COLO829 (cell line): ENCODE data around the gene PRAC2.

Experiments
- DNase-seq: peaks from one replicate; pipeline ENCODE4 v3.0.0; 2012; ENCODE audit warnings: low spot score

The PRAC2 gene

DNA sequence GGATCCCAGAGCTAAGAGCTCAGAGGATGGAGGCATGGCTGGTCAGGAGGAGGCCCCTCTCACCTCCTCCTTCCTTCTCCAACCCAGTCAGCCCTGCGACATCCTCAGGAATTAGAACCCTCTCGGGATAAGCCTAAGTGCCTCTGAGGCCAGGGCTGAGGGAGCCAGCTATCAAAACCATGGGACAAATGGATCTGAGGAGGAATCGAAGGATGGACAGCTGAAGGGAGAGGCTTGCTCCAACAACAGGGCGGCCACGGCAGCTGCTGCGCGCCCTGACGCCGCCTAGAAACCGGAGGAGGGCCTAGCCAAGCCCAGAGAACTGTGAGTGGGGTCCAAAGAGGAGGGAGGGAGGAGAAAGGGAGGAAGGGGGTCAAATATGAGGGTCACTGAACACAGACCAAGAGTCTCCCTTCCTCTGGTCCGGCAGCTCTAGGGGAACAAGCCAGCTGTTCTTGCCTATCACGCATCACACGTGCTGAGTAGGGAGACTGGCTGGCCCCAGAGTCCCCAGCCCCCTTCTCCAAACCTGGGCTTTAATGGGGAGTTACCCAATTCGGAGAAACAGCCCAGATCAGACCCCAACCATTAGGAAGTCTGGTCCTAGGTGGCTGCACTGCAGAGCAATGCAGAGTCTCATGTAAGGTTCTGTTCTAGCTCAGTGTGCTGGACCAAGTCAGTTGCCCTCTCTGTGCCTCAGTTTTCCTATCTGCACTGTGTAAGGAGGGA is 11.5 kb downstream of the PRAC2 start:
- DNase-seq: no peak

DNA sequence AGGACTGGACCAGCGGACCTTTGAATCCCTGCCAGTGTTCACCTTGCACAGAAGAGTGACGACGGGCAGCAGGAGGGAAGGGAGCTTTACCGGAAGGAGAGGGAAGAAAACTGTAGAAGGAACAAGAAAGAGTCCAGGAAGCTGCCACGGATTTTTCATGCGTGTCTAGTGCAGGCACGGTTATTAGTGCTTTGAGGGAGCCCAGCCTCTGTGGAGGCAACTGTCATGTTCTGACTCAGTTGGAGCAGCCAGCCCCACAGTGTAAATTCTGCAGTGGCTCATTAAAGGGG is 12.0 kb downstream of the PRAC2 start:
- no peak for DNase-seq

DNA sequence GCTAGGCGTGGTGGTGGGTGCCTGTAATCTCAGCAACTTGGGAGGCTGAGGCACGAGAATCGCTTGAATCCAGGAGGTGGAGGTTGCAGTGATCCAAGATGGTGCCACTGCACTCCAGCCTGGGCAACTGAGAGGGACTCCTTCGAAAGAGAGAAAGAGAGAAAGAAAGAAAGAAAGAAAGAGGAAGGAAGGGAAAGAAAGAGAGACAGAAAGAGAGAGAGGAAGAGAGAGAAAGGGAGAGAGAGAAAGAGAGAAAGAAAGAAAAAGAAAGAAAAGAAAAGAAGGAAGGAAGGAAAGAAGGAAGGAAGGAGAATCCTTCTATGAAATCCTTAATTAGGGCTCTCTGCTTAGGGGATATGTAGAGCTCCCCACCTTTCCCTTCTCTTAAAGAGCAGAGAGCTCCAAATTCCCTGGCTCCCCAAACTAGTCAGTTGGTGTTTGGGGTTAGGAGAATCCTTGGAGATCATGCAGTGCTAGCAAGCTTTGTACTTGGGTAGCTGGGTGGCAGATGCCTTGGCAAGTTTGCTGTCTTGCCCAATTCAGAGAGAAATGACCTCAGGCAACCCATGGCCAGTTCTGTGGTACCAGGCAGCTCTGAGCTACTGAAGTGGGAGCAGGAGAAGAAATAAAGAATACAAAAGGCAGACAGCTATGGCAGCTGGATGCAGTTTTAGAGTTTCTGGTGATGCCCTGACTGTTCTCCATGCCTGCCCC is 14.5 kb downstream of the PRAC2 start:
- no peak for DNase-seq

DNA sequence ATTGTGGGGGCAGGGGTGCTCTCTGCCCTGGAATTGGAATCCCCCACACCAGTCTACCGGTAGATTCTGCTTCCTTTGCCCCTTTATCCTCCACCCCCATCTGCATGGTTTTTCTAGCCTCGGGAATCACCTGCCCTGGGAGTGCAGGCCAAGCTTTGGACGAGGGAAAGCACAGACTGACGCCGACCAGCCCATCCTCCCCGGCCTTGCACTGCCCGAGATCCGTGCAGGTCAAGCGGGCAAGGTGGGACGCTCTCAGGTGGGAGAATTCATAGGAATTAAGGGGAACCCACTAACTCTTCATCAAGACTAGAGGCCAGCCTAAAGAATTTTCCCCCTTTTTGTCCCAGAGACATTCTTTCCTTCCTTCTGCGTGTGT is 15.4 kb downstream of the PRAC2 start:
- no peak for DNase-seq

DNA sequence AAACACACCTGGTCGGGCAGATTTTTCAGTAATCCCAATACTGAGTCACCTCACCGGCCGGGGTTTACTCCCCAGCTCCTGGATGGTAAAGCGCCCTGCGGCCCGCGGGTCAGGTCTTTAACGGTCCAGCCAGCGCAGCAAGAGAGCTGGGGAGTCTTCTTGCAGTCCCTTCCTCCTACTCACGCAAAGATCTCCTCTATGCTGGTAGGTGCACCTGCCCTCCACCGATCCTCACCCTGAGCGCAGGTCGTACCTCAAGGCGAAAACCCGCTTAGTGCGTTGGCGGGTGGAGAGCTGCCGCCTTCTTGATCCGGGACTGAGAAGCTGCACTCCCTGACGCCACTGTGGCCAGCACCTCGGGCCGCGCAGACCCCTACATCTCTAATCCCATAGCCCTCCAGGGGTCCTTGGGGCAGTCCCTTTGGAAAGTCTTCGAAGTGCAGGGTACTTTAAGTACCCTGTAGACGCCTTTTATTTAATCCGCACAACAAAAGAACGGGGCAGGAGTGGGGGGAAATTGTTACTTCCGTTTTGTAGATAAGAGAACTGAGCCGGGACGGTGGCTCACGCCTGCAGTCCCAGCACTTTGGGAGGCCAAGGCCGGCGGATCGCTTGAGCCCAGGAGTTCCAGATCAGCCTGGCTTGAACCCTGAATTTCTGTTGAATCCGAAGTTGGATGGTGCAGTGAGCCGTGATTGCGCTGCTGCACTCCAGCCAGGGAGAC is 16.0 kb downstream of the PRAC2 start:
- DNase-seq: no peak

DNA sequence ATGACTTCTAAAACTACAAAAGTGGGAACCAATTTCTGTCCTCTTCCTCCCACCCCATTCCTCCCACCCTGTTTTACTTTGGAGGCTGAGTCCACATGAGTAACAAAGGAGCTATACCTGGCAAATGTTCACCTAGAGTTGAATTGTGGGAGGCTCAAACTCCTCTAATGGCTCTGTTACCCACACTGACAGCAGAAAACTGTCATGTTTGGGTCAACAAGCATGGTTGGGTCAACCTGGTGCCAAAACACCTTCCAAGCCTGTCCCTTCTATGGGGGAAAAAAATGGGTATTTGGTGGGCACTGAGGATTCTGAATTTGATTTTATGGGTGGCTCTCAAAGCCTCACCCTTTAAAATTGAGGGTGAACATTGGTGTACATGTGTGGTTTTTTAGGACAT is 17.6 kb downstream of the PRAC2 start:
- DNase-seq: no peak

DNA sequence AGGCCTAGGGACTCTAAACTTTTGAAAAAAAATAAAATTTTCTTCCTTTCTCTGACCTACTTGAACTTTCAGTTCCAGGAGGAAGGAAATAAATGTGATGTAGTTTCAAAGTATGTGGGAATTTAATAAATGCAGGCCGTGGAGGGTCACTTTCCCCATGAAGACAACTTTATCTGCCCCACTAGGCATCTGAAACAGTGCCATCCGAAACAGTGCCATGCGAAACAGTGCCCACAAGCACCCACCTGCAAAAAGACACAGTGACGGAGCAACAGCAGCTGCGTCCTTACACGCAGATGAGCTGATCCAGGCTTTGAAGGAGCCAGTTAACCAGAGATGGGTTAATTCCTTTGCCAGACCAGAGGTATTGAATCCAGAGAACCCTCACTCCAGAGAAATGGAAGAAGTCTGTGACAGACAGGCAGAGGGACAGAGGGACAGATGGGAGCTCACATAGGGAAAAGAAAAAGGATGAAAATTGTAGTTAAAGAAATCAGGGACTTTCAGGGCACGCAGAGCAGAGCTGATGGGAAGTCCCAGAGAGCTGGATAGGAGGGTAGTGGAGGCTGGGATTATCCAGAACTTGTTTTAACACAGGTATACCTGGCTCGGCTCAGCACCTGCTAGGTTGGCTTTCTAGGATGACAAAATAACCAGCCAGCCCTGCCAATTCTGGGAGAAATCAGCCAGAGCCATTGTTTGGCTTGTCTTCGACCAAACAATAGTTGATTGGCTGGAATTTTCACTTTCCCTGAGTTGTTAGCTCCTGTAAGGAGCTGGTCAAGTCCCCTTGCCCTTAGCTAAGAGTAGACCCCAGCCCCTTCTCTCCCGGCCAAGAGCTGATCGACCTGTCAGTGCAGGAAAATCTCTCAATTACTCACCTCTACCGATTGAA is 22.6 kb downstream of the PRAC2 start:
- no peak for DNase-seq

DNA sequence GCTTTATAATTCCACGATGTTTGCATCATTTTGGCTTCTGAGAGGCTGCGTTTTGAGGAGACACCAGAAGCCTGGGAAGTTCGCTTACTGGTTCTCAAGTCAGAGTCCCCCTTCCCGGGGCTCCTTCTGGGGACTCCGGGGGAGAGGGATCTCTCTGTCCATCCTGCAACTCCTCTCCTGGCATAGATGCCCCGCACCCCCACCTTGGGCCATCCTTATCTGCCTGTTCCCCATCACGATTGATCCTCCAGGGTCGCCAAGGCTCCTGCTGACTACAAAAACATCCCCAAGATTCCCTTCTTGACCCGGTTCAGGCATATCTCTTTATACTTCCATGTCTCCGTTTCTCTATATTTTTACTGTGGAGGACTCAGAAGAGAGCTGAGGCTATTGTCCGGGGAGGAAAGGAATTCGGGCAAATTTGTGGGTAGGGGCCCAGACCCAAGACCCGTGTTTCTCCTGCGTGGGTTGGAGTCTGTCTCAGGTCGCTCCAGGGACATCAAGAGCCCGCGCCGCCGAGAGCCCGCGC is 24.0 kb downstream of the PRAC2 start:
- no peak for DNase-seq

DNA sequence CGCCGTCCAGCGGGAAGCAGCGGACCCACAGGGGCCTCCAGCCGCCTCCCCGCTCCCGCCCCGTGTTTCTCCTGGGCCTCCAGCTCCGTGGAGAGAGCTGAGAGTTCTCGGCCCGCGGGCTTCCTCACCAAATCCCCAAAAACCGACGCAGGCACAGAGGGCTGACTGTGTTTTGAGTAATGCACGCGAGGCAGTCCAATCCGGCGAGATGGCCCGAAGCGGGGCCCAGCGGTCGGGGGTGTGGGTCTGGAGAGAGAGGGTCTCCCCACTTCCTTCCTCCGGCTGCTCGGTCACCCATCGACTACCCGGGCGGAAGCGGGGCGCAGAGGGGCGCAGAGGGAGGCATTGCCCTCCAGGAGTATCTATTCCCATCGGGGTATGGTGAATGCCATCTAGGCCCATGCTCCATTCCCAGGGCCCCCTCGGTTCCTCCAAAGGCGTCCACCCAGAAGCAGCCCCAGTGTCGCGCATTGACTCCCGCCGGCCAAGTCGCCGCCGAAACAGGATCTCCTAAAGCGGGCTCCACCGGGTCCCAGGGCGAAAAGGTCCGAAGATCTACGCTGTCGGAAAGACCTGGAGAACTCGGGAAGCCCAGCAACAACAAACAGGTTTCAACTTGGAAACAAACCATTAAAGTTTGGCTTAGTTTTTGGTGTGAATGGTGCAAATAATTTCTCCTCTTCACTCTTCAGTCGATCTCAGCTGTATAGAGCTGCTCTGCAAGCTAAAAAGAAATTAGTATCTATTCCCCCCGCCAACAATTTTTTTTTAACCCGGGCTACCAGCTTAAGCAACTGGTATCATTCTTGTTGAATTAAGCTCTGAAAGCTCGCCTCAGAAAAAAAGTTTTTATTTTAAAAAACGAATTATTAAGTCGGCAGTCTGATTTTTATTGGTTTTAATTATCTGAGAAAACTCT is 24.7 kb downstream of the PRAC2 start:
- no peak for DNase-seq

DNA sequence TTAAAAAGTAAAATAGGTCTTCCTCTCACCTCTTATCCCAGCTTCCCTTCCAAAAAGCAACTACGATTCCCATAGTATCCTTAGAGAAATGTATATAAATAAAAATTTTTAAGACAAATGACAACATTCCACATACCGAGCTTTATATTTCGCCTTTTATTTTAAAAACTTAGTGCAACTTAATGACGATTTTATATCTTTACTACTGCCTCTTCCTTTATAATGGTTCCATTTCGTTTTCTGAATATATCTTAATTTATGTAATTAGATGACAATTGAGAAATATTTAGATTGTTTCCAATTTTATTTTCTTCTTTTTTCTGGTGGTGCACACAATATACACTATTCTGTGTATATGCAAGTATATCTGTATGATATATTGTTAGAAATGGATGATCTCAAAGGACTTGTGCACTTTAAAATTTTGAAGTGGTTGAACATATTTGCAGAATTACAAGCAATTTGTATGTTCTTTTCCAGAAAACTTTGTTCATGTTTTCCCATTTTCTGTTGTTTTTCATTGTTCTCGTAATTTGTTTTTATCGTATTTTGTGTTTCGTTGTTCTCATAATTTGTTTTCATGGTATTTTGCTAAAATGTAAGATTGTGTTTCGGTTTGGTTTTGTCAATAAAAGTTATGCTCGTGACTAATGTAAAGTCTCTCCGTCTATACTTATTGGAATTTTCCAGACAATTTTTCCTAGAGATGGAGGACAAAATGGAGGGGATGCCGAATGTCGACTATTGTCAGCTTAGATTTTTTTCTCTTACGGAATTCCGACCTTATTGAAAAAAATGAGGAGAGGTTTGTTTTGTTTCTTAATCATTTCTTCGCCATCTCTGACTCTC is 26.0 kb downstream of the PRAC2 start:
- DNase-seq: no peak

DNA sequence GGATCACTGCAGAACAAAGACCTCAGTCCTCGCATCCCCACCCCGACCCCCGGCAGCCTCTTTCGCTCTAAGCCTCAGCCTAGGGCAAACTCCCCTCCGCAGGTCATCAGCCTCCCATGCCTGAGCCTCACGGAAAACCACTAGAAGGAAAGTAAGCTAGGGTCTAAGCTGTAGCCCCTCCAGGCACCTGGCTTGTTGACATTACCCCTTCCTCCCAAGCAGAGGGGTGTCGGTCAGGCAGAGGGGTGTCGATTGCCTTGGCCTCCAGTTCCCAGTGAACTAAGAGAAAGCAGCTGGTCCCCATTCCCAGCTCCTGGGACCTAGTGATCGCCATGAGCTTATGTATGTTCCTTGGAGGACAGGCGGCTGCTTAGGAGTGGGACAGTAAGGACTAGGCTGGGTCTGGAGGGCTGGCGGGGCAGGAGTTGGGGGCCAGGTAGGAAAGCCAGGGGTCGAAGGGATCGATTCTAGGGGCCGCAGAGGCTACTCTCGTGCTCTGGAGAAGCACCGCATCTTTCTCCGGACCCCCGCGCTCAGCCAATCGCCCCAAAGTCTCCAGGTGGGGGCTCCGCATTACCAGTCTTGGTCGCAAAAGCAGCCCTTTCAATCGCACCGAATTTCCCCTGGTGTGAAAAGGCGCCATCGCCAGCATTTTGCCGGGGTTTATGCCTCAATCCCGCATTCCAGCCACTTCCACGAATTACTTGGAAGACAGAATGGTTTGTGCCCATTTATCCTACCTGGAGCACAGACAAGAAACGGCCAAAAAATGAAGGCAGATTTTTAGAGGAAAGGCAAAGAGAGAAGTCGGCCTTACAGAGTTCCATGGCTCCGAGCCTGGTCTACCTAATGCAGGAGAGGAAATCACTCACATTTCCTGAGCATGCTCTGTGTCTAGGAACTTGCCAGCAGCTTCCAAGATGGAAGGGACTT is 26.9 kb downstream of the PRAC2 start:
- DNase-seq: no peak

DNA sequence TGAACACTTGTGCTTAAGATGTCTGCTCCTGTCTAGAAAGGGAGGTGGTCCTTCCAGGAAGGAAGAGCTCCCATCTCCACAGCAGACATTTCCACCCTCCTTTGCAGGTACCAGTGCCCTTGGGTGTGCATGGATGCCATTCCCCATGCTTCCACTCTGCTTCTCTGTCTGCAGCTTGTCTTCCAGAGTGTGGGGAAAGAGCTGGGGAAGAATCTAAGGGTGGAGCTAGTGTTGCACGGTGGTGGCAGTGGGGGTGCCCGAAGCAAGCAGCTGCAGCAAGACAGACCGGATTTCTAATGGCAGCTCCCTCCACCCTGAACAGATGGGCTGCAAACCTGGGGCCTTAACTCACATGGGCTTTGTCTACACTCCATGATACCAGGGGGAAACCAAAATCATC is 28.2 kb downstream of the PRAC2 start:
- DNase-seq: no peak

DNA sequence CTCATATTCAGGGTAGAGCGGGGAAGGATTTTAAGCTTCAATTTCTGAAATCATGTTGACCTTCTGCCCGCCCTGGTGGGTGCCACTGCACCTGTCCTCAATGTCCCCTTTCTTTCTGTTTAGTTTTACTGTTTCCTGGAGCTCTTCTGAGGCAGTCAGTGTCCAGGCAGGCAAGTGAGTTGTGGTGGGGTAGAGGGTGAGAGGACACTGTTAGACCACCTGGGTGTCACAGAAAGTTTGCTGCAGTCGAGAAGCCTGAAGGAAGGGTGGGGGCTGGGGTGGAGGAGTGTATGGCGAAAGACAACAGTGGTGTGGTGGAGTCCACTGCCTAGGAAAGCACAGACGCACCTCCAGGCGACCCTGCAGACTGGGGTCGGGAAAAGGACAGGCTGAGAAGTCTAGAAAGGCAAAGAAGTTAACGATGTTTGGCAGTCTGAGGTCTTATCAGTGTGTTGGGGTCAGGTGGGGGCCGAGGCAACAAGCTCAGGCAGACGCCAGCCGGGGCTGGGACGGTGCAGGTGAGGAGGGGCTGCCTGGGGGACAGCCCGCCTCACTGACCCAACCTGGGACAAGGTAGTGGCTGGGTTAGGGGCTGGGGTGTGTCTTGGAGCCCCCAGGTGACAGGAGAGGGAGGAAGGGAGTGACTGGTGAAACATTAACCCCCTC is 28.9 kb downstream of the PRAC2 start:
- no peak for DNase-seq

DNA sequence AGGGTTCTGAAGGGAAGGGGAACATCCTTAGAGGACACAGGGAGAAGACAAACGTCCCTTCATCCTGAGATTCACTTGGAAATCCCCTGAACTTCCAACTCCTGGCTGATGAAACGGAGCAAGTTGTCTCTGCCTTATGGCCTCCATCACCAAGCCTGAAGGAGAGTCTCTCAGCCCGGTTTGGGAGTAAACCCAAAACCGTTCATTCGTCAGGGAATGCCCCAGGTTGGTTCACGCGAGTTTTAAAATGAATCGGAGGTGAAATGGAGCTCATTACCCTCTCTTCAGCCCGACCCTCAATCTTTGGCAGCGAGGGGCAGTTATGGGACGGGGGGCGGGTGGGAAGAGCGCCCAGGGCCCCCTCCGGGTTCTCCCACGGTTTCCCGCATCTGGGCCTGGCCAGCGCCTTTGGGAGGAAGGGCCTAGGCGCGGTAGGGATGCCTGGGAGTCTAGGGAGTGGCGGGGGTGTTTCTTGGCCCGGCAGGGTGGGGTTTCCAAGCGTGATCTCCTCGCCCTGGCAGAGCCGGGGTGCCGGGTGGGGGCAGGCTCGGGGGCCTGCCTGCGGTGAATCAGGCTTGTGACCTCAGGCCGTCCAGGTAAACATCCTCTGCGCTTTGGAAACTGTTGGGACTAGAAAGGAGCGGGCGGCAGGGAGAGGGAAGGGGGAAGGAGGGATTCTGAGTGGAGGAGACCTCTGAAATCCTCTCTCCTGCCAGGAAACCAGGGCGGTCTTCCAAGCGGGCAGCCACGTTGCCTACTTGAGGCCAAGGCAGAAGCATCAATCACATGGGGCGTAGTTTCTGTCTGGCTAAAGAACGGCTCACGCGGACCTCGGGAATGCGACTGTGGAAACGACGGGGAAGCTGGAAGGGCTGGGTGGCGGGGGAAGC is 29.7 kb downstream of the PRAC2 start:
- DNase-seq: no peak

DNA sequence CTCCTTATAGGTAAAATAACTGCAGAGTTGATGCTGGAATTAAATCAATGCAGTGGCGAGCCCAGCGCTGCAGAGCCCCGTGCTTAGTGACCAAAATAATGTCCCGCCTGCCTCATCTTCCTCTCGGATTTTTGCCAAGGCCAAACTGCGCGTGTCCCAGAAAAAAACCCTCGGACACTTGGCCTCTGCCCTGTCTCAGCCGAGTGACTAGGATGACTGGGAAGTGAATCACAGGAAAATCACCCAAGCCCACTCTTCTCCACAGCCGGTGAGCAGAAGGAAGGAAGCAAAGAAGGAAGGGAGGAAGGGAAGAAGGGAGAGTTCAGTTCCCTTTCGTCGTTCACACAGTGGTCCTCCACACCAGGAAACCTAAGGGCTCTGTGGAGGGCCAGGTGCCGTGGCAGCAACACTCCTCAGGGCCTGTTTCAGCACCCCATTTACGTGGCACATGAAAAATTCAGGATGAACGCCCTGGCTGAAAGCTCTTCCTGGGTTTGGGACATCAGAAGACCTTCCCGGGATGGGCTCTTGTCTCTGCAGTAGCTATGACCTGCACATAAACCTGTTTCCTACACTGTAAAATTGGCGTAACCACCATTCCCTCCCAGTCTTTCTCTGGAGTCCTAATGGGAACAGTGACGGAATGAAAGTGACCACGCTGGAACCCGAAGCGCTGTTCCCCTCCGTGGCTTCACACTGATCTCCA is 31.0 kb downstream of the PRAC2 start:
- no peak for DNase-seq

DNA sequence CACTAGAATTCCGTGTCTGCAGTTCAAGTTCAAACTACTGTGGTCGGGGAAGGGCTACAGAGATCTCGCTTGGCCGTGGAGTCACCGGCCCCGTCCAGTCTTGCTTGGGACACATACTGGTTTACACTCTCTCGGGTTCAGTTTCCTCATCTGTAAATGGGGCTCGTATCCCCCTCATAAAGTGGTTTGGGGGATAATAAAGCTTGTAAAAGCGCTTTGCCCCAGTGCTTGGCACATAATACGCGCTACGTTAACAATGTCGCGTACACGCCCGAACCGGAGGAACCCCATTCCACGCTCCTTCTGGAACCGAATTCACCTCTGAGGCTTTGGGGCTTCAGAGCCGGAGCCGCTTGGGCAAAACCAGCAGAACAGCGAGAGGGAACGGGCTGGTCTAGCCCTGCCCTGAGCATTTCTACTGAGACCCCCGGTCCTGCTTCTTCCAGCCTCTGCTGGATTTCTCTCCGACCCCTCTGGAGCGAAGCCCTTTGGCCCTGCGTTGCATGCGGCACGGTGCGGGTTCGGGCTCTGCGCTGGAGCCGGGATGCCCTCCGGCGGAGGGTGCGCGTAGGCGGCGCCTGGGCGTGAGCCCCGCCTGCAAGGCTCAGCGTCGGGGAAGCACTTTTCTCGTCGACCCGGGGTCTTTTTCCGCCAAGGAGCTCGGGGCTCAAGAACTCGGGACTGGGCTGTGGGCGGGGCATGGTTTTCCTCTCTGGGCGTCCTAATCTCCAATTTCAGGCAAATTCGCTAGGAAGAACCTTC is 31.7 kb downstream of the PRAC2 start:
- no peak for DNase-seq
